Measurements from ENCODE around the gene AP3S1. TPM values are rescaled to one million over a fixed set of nuclear protein-coding genes. Genes with fewer than 3 reads are reported as not detected.

The AP3S1 gene
- total RNA-seq, 1 experiment from 2014 or later: 60.8 TPM

GRCh38 chr5:115948091-115948534 lies 106.4 kb downstream of the AP3S1 start (continued):
- TF ChIP-seq, protein P1, sequence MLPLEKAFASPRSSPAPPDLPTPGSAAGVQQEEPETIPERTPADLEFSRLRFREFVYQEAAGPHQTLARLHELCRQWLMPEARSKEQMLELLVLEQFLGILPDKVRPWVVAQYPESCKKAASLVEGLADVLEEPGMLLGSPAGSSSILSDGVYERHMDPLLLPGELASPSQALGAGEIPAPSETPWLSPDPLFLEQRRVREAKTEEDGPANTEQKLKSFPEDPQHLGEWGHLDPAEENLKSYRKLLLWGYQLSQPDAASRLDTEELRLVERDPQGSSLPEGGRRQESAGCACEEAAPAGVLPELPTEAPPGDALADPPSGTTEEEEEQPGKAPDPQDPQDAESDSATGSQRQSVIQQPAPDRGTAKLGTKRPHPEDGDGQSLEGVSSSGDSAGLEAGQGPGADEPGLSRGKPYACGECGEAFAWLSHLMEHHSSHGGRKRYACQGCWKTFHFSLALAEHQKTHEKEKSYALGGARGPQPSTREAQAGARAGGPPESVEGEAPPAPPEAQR (CRISPR knock-in tag; IDR thresholded peaks at IDR 0.05): no peak
- no peak for TF ChIP-seq AFF4 (CRISPR knock-in tag; IDR thresholded peaks at IDR 0.05; ENCODE audit: borderline replicate concordance)

DNA sequence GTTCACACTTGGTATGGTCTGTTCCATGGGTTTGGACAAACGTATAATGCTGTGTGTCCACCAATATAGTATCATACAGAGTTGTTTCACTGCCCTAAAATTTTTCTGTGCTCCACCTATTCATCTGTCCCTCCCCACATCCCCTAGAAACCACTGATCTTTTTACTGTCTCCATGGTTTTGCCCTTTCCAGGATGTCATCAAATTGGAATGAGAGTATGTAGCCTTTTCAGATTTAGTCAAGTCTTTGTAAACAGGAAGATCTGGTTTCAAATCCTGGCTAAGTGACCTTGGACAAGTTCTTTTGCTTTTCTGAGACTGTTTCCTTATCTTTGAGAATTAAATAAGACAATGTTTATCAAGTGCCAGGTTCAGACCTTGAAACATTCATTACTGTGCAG lies 107.4 kb downstream of the AP3S1 start:
- H3K9me3 Mint-ChIP-seq: no peaks in the 10 kb centered on the region
- H3K36me3 Mint-ChIP-seq: no peaks in the 10 kb centered on the region
- no peaks in the 10 kb centered on the region for H3K27me3 Mint-ChIP-seq (ENCODE audit: low read depth)
- ChIA-PET CTCF (no interaction called here), POLR2A (no interaction called here)
- no peak for ATAC-seq
- H3K27ac Mint-ChIP-seq: no peak overlapping the region
- TF ChIP-seq, protein P2, sequence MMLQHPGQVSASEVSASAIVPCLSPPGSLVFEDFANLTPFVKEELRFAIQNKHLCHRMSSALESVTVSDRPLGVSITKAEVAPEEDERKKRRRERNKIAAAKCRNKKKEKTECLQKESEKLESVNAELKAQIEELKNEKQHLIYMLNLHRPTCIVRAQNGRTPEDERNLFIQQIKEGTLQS (CRISPR knock-in tag; conservative IDR thresholded peaks at IDR 0.05): no peak
- TF ChIP-seq GTF2I (CRISPR knock-in tag; conservative IDR thresholded peaks at IDR 0.05) (no peak), FOXP1 (CRISPR knock-in tag; IDR thresholded peaks at IDR 0.05; ENCODE audit: borderline replicate concordance) (no peak), TEAD4 (CRISPR knock-in tag; IDR thresholded peaks at IDR 0.05) (no peak), MXD4 (CRISPR knock-in tag; IDR thresholded peaks at IDR 0.05; ENCODE audit: borderline replicate concordance) (no peak), TEAD1 (CRISPR knock-in tag; IDR thresholded peaks at IDR 0.05) (no peak), ELF4 (CRISPR knock-in tag; IDR thresholded peaks at IDR 0.05; ENCODE audit: low read depth) (no peak), SMAD3 (CRISPR knock-in tag; IDR thresholded peaks at IDR 0.05; ENCODE audit: borderline replicate concordance) (no peak)
- peaks cover 17% of the 10 kb centered on the region for H3K4me1 Mint-ChIP-seq
- H3K4me3 Mint-ChIP-seq: no peak overlapping the region
- no peak for DNase-seq (ENCODE audit: low spot score)

GRCh38 chr5:115952588-115952987 lies 110.9 kb downstream of the AP3S1 start:
- Mint-ChIP-seq H3K36me3 (no peaks in the 10 kb centered on the region), H3K4me3 (no peak overlapping the region), H3K4me1 (peaks cover 24% of the 10 kb centered on the region), H3K9me3 (no peaks in the 10 kb centered on the region), H3K27me3 (ENCODE audit: low read depth) (no peaks in the 10 kb centered on the region), H3K27ac (no peak overlapping the region)
- DNase-seq (ENCODE audit: low spot score) (no peak), ATAC-seq (no peak)
- ChIA-PET CTCF (no interaction called here), POLR2A (no interaction called here)
- TF ChIP-seq ERG (CRISPR knock-in tag; IDR thresholded peaks at IDR 0.05): no peak
- no peak for TF ChIP-seq ELF4 (CRISPR knock-in tag; IDR thresholded peaks at IDR 0.05; ENCODE audit: low read depth)
- TF ChIP-seq, protein P3, sequence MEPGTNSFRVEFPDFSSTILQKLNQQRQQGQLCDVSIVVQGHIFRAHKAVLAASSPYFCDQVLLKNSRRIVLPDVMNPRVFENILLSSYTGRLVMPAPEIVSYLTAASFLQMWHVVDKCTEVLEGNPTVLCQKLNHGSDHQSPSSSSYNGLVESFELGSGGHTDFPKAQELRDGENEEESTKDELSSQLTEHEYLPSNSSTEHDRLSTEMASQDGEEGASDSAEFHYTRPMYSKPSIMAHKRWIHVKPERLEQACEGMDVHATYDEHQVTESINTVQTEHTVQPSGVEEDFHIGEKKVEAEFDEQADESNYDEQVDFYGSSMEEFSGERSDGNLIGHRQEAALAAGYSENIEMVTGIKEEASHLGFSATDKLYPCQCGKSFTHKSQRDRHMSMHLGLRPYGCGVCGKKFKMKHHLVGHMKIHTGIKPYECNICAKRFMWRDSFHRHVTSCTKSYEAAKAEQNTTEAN (CRISPR knock-in tag; IDR thresholded peaks at IDR 0.05): no peak
- no peak for TF ChIP-seq PRRX2 (CRISPR knock-in tag; IDR thresholded peaks at IDR 0.05)
- TF ChIP-seq ZNF317 (CRISPR knock-in tag; IDR thresholded peaks at IDR 0.05; ENCODE audit: borderline replicate concordance, low read depth): no peak

Measured in WTC11 (cell line).